ENCODE measurements around the gene NEU2.

The NEU2 gene

DNA sequence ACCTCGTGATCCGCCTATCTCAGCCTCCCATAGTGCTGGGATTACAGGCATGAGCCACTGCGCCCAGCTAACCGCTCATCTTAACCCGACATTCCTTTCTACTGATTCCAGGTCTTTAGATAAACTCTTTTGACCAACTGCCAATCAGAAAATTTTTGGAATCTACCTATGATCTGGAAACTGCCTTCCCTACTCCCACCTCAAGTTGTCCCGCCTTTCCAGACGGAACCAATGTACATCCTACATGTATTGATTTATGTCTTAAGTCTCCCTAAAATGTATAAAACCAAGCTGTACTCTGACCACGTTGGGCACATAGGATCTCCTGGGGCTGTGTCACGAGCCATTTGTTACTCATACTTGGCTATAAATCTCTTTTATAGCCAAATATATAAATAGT lies 3.2 kb upstream of the NEU2 start:
- Histone ChIP-seq H3K9ac (ENCODE audit: low read depth, low read length, poor library complexity, severe bottlenecking) (no peak overlapping the region), H3K9me2 (replicated peaks; ENCODE audit: low read depth, low read length) (no peaks in the 10 kb centered on the region), H3F3A (ENCODE audit: low read depth) (no peaks in the 10 kb centered on the region), H3K4me1 (ENCODE audit: insufficient read depth, low read length, poor library complexity, severe bottlenecking) (no peaks in the 10 kb centered on the region), H3K4me3 (ENCODE audit: low read length, poor library complexity, severe bottlenecking) (no peak overlapping the region), H3K9me3 (ENCODE audit: insufficient read depth, low read depth, low read length) (no peaks in the 10 kb centered on the region), H3K79me2 (ENCODE audit: insufficient read depth, low read length) (no peaks in the 10 kb centered on the region), H3K27me3 (ENCODE audit: insufficient read depth, low read length, poor library complexity, severe bottlenecking) (no peaks in the 10 kb centered on the region), H3K4me2 (ENCODE audit: low read depth, low read length, poor library complexity, severe bottlenecking) (no peak overlapping the region), H4K20me1 (ENCODE audit: insufficient read depth, low read length, poor library complexity, severe bottlenecking) (no peaks in the 10 kb centered on the region), H2AFZ (ENCODE audit: low read length) (no peak overlapping the region), H3K36me3 (ENCODE audit: insufficient read depth, low read length) (no peaks in the 10 kb centered on the region)
- no peak for TF ChIP-seq EZH2phosphoT487 (IDR thresholded peaks at IDR 0.05; ENCODE audit: borderline replicate concordance)
- no peak for TF ChIP-seq CTCF (conservative IDR thresholded peaks at IDR 0.05; ENCODE audit: low read length)

DNA sequence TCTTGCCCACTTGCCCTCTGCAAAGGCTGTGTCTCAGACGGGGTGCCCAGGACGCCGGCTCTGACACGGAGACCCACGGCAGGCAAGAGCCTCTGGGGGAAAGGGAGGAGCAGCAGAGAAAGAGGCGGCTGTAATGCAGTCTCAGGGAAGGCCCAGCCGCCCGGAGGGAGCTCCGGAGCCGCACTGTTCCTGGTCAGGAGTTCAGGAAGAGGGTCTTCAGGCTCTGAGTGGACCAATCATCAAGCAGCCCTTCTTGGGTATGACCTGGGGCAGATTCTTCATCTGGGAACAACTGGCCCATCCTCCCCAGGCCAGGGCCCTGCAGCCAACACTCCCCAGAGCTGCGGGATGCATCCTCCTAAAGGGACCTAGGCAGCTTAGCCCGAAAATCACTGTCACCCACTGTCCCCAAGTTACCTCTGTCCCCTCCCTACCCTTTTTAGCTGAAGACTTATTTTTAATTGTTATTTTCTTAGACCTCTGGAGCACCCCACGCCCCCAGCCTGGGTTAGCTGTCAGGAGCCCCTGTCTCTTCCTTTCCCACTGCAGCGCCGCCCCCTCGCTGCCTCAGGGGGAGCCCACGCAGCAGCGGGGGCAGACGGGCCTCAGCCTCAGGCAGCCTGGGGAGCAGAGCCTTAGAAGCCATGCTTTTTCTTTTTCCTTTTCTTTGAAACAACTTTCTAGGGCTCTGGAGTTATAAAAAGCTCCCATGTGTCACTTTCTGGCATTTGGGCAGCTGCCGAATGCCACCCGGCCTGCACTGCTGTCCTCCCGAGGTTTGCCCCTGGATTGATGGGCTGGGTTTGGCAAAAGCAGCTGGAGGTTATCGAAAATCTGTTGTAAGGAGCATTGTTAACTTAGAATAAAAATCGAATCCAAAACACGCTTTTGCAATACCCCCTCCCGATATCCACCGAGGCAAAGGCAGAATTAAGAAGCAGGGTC lies 644 bp upstream of the NEU2 start:
- Histone ChIP-seq H3K4me1 (ENCODE audit: insufficient read depth, low read length, poor library complexity, severe bottlenecking) (no peaks in the 10 kb centered on the region), H3K27me3 (ENCODE audit: insufficient read depth, low read length, poor library complexity, severe bottlenecking) (no peaks in the 10 kb centered on the region), H3F3A (ENCODE audit: low read depth) (no peaks in the 10 kb centered on the region), H4K20me1 (ENCODE audit: insufficient read depth, low read length, poor library complexity, severe bottlenecking) (no peaks in the 10 kb centered on the region), H3K79me2 (ENCODE audit: insufficient read depth, low read length) (no peaks in the 10 kb centered on the region), H3K4me2 (ENCODE audit: low read depth, low read length, poor library complexity, severe bottlenecking) (no peak overlapping the region), H3K9me3 (ENCODE audit: insufficient read depth, low read depth, low read length) (no peaks in the 10 kb centered on the region), H3K36me3 (ENCODE audit: insufficient read depth, low read length) (no peaks in the 10 kb centered on the region), H2AFZ (ENCODE audit: low read length) (no peak overlapping the region), H3K9me2 (replicated peaks; ENCODE audit: low read depth, low read length) (no peaks in the 10 kb centered on the region), H3K4me3 (ENCODE audit: low read length, poor library complexity, severe bottlenecking) (no peak overlapping the region), H3K9ac (ENCODE audit: low read depth, low read length, poor library complexity, severe bottlenecking) (no peak overlapping the region)
- TF ChIP-seq EZH2phosphoT487 (IDR thresholded peaks at IDR 0.05; ENCODE audit: borderline replicate concordance) = no peak
- TF ChIP-seq CTCF (conservative IDR thresholded peaks at IDR 0.05; ENCODE audit: low read length) = no peak

GRCh38 chr2:233033672-233034071 lies 1.2 kb downstream of the NEU2 start:
- Histone ChIP-seq H4K20me1 (ENCODE audit: insufficient read depth, low read length, poor library complexity, severe bottlenecking) (no peaks in the 10 kb centered on the region), H3K4me1 (ENCODE audit: insufficient read depth, low read length, poor library complexity, severe bottlenecking) (no peaks in the 10 kb centered on the region), H3K4me3 (ENCODE audit: low read length, poor library complexity, severe bottlenecking) (no peak overlapping the region), H3K9ac (ENCODE audit: low read depth, low read length, poor library complexity, severe bottlenecking) (no peak overlapping the region), H3K27me3 (ENCODE audit: insufficient read depth, low read length, poor library complexity, severe bottlenecking) (no peaks in the 10 kb centered on the region), H3K79me2 (ENCODE audit: insufficient read depth, low read length) (no peaks in the 10 kb centered on the region), H3F3A (ENCODE audit: low read depth) (no peaks in the 10 kb centered on the region), H3K4me2 (ENCODE audit: low read depth, low read length, poor library complexity, severe bottlenecking) (no peak overlapping the region), H3K9me2 (replicated peaks; ENCODE audit: low read depth, low read length) (no peaks in the 10 kb centered on the region), H3K36me3 (ENCODE audit: insufficient read depth, low read length) (no peaks in the 10 kb centered on the region), H2AFZ (ENCODE audit: low read length) (no peak overlapping the region), H3K9me3 (ENCODE audit: insufficient read depth, low read depth, low read length) (no peaks in the 10 kb centered on the region)
- no peak for TF ChIP-seq CTCF (conservative IDR thresholded peaks at IDR 0.05; ENCODE audit: low read length)
- no peak for TF ChIP-seq EZH2phosphoT487 (IDR thresholded peaks at IDR 0.05; ENCODE audit: borderline replicate concordance)

Data from Loucy (cell line).